GM19468 (cell line): ENCODE results near the gene PMP22.
"Not testable (repeated sequence)": the region's sequence is repeated elsewhere in the genome, so short reads cannot be mapped to it uniquely, and the experiment has no call there.

Experiments used
- ATAC-seq: cut with Tn5 transposase; IDR thresholded peaks from one replicate; pipeline ENCODE4 v1.9.1; 2021; ENCODE audit warnings: mild to moderate bottlenecking, moderate library complexity, moderate number of reproducible peaks; ENCODE audit not compliant: unreplicated experiment; ENCODE audit errors: extremely low read depth

Gene PMP22

DNA sequence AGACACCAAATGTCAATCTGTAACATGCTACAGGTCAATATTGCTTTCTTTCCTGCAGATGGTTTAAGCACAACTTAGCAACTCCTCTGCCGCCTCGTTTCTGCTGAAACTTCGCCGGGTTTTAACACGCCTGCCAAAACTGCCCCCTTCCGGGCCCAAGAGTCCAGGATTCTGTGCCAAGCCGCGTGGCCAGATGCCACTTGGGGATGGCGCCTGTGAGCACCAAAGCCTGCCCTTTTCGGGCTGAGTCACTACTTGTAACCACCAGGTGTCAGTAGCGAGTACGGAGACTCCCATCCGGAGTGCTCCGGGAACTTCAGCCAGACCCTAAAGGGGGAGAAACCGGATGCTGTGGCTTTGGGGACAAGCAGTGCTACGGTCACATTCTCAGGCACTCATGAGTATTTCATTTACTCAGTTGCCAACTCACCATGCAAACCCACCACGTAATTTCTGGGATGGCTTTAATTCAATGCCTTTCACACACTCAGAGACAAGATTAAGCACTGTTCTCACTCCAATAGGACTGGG, 7.8 kb downstream of the PMP22 start:
- ATAC-seq, result no peak

DNA sequence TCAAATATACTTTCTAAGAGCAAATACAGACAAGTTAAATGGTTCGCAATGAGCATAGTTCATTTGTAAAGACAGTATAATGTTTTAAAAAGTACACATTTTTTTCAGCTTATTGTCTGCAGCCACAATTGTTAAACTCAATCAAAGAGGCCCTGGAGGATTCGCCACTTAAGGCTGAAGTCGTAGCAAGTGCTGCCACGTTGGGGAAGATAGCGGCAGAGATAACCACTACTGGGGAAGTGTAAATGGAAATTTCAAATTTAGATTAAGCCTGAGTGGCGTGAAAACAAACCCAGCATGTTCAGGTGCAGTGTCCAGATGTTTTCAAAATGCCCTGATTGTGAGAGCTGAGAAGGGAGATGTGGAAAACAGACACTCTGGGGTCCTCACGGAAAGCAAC, 8.4 kb downstream of the PMP22 start:
- ATAC-seq, result no peak

DNA sequence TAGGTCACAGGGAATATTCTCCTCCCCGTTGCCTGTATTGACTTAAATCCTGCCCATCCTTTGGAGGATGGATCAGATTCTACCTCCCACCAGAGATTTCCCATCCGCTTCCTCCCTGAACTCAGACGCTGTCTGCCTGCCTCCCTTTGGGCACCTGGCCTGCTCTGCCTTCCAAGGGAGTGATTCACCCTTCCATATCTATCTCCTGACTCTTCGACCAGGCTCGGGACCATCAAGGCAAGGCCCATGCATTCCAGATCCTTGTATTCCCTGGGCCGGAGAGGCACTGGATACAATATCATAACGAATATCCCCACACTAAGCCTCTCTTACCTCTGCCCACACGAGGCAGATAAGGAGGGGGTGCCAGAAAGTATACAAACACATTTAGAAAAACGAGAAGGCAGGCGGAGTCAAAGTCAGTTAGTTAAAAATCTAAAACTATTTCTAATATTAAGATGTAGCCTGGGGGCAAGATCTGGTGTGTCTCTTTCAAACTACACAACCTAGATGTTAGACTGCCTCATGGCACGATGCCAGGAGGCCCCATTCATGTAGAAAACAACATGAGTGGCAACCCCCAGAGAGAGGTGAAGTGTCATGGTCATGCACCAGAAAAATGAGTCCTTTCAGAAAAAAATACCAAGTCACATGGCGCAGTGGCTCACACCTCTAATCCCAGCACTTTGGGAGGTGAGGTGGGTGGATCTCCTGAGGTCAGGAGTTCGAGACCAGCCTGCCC, 9.2 kb downstream of the PMP22 start:
- ATAC-seq, result no peak

DNA sequence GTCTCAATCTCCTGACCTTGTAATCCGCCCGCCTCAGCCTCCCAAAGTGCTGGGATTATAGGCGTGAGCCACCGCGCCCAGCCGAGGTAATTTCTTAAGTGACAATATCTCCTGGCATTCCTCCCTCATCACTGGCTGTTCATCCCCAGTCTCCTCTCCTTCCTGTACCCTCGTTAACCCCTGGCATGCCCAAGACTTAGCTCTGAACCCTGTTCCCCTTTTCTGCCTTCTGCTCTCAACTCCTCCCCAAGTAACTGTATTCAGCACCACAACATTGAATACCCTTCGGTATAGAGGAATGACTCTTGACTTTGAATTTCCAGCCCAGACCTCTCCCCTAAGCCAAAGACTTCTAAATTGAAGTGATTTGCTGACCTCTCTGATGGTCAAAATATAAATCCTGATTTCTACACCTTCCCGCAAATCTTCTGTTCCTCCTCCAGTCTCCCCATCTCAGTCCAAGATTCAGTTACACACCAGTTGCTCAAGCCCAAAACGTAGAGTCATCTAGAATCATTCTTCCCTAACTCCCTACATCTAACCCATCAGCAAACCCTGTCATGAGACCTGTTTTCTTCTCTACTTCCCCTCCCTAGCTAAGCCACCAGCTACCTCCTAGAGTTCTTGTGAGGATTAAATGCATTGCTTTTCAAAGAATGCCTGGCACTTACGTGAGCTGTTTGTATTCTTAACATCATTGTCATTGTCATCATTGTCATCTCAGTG, 14.8 kb downstream of the PMP22 start:
- ATAC-seq, result no peak

DNA sequence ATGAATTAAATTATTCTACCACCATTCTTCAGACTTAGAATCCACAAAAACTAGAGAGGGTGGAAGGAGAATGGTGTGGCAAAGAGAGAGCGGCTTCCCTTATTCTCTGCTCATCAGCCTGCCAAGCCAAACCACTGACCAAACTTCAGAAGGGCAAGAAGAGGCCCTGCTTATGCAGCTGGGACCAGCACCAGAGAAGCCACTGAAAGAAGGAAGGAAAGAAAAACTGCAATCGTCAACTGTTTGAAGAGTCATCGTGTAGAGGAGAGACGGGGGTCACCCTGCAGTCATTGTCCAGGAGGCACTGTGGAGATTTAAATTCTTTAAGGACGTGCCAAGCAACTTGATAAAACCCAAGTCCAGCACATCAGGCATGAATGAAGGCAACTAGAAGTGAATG, 15.6 kb downstream of the PMP22 start:
- ATAC-seq, result no peak

DNA sequence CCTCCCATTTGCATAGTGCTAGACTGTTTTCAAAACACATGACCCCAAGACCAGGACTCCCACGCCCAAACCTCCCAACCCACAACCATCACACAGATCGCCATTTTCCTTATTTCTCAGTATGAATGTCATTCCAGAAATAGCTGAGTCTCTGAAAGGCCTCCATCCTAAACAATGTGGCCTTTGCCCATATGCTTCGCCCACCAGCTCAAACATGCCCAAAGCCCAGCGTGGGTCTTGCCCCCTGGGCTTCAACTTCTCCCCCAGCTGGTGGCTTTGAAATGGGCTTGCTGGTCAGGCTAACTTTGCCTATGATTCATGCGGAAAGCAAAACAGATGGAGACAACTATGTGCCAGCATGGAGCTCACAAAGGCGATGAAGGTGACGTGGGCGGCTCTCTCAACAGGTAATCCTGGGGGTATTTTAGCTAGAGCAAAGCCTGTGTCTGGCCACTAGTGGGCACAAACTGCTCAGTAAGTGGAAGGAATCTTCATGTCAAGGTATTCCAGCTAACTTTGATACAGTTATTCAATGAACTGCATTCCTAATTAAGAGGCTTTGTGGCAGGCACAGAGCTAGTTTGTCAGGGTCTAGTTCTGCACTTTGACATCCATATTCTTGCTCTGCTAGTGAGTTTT, 17.1 kb downstream of the PMP22 start:
- ATAC-seq, result no peak

DNA sequence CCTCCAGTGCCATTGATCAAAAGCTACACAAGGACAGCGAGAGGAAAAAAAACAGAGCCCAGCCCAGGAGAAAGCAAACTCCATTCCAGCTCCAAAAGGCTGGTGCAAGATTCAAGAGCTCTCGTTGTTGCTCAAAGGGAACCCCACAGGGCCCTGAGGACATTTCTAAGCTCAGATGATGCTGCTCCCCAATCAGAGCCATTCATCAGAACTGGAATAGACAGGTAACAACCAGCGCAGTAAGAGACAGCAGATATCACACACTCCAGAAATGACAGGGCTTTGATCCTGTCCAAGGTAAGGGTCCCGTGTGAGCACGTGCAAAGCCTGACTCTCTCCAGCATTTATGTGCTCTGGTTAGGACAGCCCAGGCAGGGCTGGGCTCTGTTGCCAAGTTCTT, 20.1 kb downstream of the PMP22 start:
- ATAC-seq, result no peak

DNA sequence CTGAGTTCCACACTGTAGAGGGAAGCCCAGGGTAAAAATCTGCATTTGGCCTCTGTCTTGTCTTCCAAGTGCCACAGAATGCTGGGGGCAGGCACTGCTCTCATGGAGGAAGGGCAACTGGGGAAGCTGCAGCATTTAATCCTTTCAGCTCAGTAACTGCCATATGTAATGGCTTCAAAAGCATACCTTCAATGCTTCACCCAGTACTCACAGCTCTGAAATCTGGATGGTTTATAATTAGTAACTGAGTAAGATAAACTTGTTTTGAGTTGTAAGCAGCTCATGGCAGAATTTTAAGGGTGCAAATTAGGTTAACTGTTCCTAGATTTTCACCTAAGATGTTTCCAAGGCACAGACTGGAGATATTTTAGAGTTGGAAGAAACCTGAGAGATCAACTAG, 24.5 kb downstream of the PMP22 start:
- no peak for ATAC-seq

DNA sequence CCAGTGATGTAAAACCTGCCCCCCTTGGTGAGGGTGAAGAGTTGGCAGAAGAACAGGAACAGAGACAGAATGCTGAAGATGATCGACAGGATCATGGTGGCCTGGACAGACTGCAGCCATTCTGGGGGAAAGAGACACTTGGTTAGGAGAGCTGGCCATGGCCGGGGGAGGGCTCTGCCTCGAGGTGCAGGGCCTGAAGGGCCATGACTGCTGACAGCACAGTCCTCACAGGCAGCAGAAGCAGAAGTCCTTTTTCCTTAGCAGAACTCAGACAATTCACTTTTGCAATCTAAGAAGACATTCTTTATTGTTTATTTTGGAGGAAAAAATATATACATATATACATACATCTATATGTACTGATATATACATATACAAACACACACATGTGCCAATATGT, 25.6 kb downstream of the PMP22 start:
- no peak for ATAC-seq

DNA sequence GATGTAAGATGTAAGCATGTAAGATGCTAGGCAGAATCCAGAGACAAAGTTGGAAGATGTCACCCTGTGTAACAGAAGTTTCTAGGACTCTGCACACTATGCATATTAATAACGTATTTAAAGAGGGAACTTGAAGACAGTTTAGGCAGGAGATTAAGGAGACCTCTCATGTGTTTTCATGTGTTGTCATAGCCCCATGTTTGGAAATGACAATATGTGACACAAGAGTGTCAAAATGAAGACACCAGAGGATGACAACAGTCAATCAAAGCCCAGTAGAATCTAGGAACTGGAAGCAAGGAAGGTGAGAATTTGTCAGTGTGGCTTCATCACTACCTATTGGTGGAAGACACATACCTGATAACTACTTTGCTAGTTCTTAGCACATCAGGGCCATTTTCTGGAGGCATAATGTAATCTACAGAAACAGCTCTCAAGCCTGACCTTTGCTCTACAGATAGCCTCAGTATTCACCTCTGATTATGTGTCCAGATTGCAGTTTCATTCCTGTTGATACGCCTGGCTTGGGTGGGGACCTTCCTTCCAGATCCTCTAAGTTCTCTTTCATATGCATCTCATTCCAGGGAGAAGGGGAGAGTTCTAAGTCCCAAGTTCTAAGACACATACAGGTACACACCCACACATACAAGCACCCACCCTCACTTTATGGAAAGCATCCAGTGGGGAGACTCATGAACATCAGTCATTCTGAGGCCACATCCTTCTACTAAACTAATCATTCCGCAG, 26.3 kb downstream of the PMP22 start:
- no peak for ATAC-seq

DNA sequence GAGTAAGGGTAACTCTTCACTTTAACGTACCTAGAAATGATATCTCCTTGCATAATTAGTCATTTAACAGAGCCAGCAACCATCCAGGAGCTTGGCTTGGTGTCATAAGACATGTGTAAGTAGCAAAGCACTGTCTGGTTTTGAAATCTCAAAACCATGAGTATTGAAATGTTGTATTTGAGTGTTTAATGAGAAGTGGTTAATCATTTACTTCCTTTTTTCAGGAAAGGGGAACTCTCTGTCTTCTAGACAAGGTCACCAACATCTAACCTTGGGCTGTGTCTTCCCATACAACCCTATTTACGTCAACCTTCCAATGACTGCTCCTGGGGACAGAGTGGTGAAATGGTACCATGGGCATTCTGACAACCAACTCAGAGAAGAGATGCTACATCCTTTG, 27.1 kb downstream of the PMP22 start:
- no peak for ATAC-seq

DNA sequence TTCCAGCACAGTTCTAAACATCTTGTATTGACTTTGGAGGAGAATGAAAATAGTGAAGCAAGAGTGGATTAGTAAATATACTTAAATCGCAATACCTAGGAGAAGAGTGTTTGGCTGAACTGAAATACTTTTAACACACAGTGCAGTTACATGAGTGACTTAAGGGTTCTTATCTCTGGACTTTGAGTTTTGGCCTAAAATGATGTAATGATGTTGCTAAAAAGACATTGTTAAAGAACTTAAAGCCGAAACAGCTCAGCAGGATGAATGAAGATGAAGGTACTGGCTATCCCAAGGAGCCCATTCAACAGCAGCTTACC, 28.1 kb downstream of the PMP22 start:
- ATAC-seq, result no peak

DNA sequence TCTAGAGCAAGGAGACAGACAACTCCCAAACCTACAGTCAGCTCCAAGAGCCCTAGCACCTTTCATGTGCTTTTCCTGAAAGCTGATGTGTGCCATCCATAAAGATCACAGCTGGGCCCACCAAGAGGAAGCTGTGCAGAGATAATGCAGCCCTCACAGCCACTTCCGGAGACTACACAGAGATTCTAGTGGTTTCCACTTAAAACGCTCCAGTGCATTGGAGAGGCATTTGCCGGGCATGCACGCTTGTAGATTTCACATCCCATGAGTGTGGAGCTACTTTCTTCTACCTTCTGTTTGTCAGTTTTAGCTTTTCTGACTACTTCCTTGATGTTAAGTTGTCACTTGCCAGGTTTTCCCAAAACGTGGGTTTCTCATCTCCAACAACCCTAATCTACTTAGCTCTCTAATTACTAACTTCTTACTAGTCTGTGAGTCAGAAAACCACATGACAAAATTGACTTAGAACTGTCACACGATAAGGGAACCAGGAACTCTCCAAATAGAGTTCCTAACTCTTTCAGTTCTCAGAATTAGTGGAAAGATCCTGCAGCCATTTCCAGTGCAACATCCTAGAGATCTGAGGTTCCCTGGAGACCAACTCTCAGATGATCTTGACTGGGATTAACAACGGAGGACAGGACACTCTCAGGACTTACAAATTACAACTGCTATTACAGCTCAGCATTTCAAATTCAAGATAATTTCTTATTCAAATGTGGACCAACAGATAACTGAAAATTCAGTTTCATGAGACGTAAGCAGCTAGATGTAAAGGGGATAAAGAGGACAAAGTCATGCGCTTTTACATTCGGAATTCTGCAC, 28.6 kb downstream of the PMP22 start:
- no peak for ATAC-seq

DNA sequence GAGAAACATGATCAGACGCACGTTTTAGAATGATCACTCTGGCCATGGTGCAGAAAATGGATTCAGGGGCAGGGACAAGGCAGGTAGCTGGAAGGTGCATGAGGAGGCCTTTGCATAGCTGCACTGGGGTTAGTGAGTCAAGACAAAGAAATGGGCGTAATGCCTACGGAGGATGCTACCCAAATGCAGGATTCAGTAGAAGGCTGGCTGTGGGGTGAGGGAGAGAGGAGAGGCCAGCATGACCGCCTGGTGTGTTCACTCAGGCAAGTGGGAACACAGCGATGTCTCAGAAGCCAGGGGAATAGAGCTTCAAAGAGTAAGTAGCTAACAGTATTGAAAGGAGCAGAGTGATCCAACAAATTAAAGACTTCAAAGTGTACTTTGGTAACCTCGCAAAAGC, 31.2 kb downstream of the PMP22 start:
- ATAC-seq, result no peak

DNA sequence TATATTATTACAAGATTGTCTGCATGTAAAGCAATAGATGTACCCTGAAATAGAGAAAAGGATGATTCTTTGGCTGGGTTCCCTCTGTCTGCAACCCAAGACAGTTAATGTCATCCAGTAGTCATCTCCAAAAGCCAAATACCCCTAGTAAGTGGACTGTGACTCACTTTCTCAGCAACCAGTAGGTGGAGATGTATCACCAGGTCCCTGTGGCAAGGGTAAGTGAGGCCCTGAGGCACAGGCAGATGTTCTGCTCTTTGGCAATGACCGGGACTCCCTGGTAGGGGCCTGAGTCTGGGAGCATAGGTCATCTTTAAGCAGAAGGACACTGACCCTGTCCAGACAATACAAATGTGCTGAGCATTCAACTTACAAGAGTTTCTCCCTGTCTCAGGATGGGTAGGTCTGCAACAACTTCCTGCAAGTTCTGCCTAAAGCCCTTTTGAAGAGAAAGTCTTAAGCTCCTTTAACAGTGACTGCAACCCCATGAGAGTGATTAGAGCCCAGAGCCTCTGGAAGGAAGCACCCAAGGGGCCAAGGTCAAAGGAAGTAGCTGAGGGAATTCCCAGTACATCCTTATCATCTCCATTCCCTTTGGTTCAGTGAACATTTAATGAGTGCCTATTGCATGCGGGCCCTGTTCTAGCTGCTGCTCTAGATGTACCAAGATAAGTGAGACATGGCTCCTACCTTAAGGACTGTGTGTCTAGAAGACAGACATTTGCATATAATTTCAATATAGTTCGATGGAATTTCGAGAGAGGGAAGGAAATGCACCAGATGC, 31.9 kb downstream of the PMP22 start:
- no peak for ATAC-seq

DNA sequence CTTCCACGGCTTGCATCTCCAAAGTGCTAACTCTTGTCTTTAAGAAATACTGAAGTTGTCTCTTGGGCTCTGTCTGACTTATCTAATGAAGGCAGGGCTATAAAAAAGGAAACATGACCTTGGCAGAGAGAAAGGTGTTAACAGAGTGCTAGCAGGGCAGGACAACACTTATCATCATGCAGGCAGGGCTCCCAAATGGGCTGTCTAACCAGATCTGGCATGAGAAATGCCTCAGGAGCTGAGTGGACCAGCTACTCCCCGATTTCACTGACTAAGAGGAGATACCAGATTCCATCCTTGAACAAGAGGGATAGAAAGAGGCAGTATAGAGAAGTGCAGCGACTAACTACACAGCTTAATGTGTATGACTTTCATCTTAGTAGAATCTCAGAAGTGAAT, 32.6 kb downstream of the PMP22 start:
- no peak for ATAC-seq

DNA sequence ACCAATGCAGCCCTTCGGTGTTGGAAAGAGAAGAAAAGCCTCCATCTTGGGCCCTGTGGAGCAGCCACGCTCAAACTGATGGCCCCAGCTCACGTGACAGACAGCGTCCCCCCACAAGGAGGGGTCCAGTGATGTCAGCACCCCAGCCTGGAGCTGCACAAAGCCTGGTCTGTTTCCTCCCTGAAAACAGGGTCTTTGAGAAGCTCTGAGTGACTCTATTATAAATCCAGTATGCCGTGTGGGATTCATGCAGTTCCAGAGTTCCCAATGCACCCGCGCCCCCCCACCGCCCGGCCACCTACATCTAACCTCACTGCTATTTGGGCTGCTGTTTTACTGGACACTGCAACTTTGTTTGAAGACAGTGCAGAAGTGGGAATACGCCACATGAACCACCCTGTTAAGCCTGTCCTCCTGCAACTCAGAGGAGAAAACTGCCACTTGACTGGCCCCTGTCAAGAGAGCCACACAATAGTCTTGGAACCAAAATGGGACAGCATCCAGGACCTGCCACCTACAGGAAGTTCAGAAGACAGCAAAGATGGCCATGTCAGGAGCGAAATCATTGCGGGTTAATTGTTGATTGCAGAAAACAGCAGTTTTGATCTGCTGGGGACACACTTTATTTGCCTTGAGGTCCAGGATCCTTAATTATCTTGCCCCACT, 33.1 kb downstream of the PMP22 start:
- no peak for ATAC-seq

DNA sequence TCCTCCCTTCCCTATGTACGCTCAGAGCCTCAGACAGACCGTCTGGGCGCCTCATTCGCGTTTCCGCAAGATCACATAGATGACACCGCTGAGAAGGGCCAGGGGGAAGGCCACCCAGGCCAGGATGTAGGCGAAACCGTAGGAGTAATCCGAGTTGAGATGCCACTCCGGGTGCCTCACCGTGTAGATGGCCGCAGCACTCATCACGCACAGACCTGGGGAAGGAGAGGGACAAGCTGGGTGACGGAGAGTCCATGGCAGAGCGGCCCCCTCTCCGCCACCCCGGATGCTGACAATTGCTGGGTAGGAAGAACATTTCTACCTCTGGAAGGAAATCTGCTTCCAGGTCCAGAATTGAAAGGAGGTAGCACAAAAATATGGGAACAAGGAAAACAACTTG, 34.3 kb downstream of the PMP22 start:
- ATAC-seq, result no peak

DNA sequence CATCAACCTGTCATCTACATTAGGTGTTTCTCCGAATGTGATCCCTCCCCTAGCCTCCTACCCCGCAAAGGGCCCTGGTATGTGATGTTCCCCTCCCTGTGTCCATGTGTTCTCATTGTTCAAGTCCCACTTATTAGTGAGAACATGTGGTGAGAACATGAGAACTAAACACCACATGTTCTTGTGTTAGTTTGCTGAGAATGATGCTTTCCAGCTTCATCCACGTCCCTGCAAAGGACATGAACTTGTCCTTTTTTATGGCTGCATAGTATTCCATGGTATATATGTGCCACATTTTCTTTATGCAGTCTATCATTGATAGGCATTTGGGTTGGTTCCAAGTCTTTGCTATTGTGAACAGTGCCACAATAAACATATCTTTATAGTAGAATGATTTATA, 43.3 kb downstream of the PMP22 start:
- not testable (repeated sequence) for ATAC-seq
